Mesothelial cell of epicardium (in vitro differentiated cells): ENCODE results near the gene ACTMAP. TPM values are rescaled to one million over a fixed set of nuclear protein-coding genes. Genes with fewer than 3 reads are reported as not detected.
"Not testable (repeated sequence)": the region's sequence is repeated elsewhere in the genome, so short reads cannot be mapped to it uniquely, and the experiment has no call there.

Source experiments
- DNase-seq, 2 experiments: peaks; one replicate each; pipeline ENCODE4 v3.0.0; 2021; ENCODE audit warnings: low spot score in 2 of 2; ENCODE audit not compliant: unreplicated experiment in 2 of 2
- H3K27ac Mint-ChIP-seq: 2 replicates; pipeline ENCODE4 v1.8.0; 2021; ENCODE audit warnings: mixed read lengths
- H3K27me3 Mint-ChIP-seq: 2 replicates; pipeline ENCODE4 v1.8.0; 2021; ENCODE audit warnings: low read depth, mixed read lengths
- H3K36me3 Mint-ChIP-seq: 2 replicates; pipeline ENCODE4 v1.8.0; 2021; ENCODE audit warnings: mixed read lengths
- H3K4me1 Mint-ChIP-seq: 2 replicates; pipeline ENCODE4 v1.8.0; 2021; ENCODE audit warnings: mixed read lengths
- H3K4me3 Mint-ChIP-seq: 2 replicates; pipeline ENCODE4 v1.8.0; 2021; ENCODE audit warnings: mild to moderate bottlenecking, moderate library complexity, mixed read lengths
- H3K9me3 Mint-ChIP-seq: 2 replicates; pipeline ENCODE4 v1.8.0; 2021; ENCODE audit warnings: mixed read lengths
- CTCF ChIP-seq: fragments of 200-600 bp; sonication (generic); IDR thresholded peaks from one replicate; pipeline ENCODE4 v1.5.0; 2021; ENCODE audit warnings: antibody characterized with exemption; ENCODE audit not compliant: unreplicated experiment
- total RNA-seq: library from RNA; stranded (reverse); gene quantifications from 3 replicates; pipeline ENCODE4 v1.2.1, GENCODE V29; 2021

Gene ACTMAP
- total RNA-seq, 1 donor from 2014 or later, result 15.0 TPM

- no peaks in the 10 kb centered on the region for H3K4me1 Mint-ChIP-seq
- TF ChIP-seq CTCF, result no peak
- no peak for DNase-seq
- H3K27ac Mint-ChIP-seq, result no peak overlapping the region
- H3K36me3 Mint-ChIP-seq, result peaks cover 29% of the 10 kb centered on the region
- peaks cover 5% of the 10 kb centered on the region for H3K9me3 Mint-ChIP-seq
- H3K4me3 Mint-ChIP-seq, result no peak overlapping the region
- H3K27me3 Mint-ChIP-seq, result no peaks in the 10 kb centered on the region
Measured at GRCh38 chr19:40768869-40769268, 18.6 kb upstream of the ACTMAP start.

GRCh38 chr19:40766385-40766784 lies 16.1 kb upstream of the ACTMAP start:
- H3K27me3 Mint-ChIP-seq, H3K4me3 Mint-ChIP-seq, H3K27ac Mint-ChIP-seq, H3K4me1 Mint-ChIP-seq, DNase-seq, H3K9me3 Mint-ChIP-seq: not testable (repeated sequence)
- peaks cover 47% of the 10 kb centered on the region for H3K36me3 Mint-ChIP-seq

- no peak overlapping the region for H3K4me3 Mint-ChIP-seq
- TF ChIP-seq CTCF, result no peak
- H3K4me1 Mint-ChIP-seq, result no peaks in the 10 kb centered on the region
- no peak for DNase-seq
- H3K36me3 Mint-ChIP-seq, result peaks cover 53% of the 10 kb centered on the region
- no peaks in the 10 kb centered on the region for H3K9me3 Mint-ChIP-seq
- H3K27ac Mint-ChIP-seq, result no peak overlapping the region
- H3K27me3 Mint-ChIP-seq, result no peaks in the 10 kb centered on the region
Measured at GRCh38 chr19:40763963-40764362, 13.7 kb upstream of the ACTMAP start.

- no peak for DNase-seq
- no peak overlapping the region for H3K4me3 Mint-ChIP-seq
- no peaks in the 10 kb centered on the region for H3K4me1 Mint-ChIP-seq
- H3K9me3 Mint-ChIP-seq, result no peaks in the 10 kb centered on the region
- H3K27me3 Mint-ChIP-seq, result no peaks in the 10 kb centered on the region
- no peak overlapping the region for H3K27ac Mint-ChIP-seq
- TF ChIP-seq CTCF, result no peak
- H3K36me3 Mint-ChIP-seq, result peaks cover 54% of the 10 kb centered on the region
Measured at GRCh38 chr19:40763526-40763925, 13.2 kb upstream of the ACTMAP start.

- no peaks in the 10 kb centered on the region for H3K9me3 Mint-ChIP-seq
- no peak for DNase-seq
- H3K36me3 Mint-ChIP-seq, result peaks cover 58% of the 10 kb centered on the region
- no peaks in the 10 kb centered on the region for H3K4me1 Mint-ChIP-seq
- TF ChIP-seq CTCF, result no peak
- H3K4me3 Mint-ChIP-seq, result no peak overlapping the region
- no peak overlapping the region for H3K27ac Mint-ChIP-seq
- H3K27me3 Mint-ChIP-seq, result no peaks in the 10 kb centered on the region
Measured at GRCh38 chr19:40762754-40763470, 12.6 kb upstream of the ACTMAP start.

GRCh38 chr19:40759352-40759751 lies 9.1 kb upstream of the ACTMAP start:
- Mint-ChIP-seq H3K27ac (no peak overlapping the region), H3K4me1 (peaks cover 9% of the 10 kb centered on the region), H3K27me3 (no peaks in the 10 kb centered on the region), H3K36me3 (peaks cover 57% of the 10 kb centered on the region), H3K9me3 (no peaks in the 10 kb centered on the region), H3K4me3 (no peak overlapping the region)
- no peak for TF ChIP-seq CTCF
- no peak for DNase-seq
